SKM-1 (cell line): ENCODE data around the gene BRD1.

ENCODE experiments used
- DNase-seq: peaks from one replicate; lab custom pipeline; 2025; ENCODE audit not compliant: unreplicated experiment; lab: John Stamatoyannopoulos, UW

The BRD1 gene

DNA sequence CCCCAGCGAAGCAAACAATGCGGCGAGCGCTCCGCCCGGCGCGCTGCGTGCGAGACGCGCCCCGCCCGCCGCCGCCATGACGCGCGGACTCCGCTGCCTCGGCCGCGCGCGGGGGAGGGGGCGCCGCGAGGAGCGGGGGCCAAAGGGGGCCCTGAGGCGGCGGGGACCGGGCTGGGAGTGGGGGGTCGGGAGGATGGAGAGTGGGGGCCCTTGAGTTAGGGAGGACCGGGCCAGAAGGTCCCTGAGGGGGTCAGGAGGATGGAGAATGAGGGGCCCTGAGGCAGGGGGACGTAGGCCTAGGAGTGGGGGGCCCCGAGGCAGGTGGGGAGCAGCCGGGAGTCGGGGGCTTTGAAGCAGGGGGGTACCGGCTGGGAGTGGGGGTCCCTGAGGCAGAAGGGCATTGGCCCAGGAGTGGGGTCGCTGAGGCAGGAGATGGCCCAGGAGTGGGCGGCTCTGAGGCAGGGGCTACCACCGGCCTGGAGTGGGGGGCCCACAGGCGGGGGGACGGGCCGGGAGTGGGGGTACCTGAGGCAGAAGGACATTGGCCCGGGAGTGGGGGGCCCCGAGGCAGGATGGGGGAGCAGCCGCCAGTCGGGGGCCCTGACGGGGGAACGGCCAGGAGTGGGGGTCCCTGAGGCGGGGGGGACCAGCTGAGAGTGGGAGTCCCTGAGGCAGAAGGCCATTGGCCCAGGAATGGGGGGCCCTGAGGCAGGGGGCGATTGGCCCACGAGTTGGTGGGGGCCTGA lies at the start of gene BRD1:
Gene BRD1, minus strand, starts transcription at position 21 of the 746 bp plus-strand sequence. CDS start 3,556 bp downstream, outside the sequence.
- DNase-seq: peak; percentile 43

DNA sequence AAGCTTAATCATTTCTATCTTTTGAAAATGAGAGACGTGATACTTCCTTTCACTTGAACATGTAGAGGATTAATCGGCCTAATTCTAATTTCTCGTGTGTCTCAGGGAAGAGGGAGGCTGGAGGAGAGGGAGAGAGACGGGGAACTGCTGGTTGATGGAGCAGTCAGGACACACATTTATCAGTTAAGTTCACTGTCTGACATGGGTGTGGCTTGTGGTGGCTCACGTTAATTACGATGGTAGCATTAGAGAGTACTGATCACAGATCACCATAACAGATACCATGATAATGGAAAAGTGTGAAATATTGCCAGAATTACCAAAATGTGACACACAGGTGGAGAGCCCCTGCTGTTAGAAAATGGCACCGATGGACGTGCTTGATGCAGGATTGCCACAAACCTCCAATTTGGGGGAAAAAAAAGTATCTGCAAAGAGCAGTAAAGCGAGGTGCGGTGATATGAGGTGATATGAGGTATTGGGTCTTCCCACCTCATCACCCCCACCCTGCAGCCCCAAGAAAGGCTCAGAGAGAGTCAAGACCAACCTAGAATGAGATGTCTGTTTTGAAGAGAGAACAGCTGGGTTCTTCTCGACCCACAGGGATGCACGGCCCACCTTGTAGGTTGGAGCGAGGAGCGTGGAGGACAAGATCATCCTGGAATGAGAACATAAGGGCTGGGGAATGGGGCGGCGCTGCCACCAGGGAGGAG lies 45.7 kb upstream of the BRD1 start:
- no peak for DNase-seq

- no peak for DNase-seq
Observed at GRCh38 chr22:49872347-49872746, 44.7 kb upstream of the BRD1 start.

DNA sequence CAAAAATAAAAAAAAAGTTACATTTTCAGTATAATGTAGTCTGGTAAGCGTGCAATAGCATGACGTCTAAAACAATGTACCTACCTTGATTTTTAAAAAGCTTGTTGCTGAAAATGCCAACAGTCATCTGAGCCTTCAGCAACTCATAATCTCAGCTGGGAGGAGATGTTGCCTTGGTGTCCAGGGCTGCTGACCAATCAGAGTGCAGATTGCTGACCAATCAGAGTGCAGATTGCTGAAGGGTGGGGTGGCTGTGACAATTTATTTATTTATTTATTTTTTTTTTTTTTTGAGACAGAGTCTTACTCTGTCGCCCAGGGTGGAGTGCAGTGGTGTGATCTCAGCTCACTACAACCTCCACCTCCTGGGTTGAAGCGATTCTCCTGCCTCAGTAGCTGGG lies 43.8 kb upstream of the BRD1 start:
- no peak for DNase-seq

GRCh38 chr22:49869845-49870712 lies 42.4 kb upstream of the BRD1 start:
- DNase-seq: no peak

DNA sequence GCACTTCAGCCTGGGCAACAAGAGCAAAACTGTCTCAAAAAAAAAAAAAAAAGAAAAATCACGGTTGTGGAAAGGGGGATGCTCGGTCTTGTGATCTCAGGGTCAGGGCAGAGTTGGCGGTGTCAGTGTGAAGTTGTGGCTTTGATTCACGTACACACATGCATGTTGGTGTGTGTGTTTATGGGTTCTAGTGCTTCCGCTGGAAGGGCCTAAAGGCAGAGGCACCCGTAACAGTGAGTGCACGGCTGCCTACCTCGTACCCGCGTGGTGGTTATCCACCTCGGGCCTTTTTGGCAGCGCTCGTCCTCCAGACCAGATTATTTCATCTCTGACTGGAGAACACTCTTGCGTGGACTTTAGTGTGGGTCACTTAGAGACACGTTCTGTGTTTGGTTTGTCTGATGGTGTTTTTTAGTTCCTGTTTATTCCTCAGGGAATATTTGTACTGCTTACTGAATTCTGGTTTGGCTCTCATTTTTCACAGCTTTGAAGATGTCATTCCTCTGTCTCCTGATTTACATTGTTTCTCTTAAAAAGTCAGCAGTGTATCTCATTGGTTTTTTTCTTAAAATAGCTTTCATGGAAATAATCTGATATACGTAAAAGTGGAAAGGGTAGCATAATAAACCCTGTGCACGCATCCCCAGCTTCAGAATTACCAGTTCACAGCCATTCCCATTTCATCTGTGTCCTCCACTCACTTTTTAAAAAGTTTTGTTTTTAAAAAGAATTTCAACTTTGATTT lies 41.6 kb upstream of the BRD1 start:
- DNase-seq: no peak

DNA sequence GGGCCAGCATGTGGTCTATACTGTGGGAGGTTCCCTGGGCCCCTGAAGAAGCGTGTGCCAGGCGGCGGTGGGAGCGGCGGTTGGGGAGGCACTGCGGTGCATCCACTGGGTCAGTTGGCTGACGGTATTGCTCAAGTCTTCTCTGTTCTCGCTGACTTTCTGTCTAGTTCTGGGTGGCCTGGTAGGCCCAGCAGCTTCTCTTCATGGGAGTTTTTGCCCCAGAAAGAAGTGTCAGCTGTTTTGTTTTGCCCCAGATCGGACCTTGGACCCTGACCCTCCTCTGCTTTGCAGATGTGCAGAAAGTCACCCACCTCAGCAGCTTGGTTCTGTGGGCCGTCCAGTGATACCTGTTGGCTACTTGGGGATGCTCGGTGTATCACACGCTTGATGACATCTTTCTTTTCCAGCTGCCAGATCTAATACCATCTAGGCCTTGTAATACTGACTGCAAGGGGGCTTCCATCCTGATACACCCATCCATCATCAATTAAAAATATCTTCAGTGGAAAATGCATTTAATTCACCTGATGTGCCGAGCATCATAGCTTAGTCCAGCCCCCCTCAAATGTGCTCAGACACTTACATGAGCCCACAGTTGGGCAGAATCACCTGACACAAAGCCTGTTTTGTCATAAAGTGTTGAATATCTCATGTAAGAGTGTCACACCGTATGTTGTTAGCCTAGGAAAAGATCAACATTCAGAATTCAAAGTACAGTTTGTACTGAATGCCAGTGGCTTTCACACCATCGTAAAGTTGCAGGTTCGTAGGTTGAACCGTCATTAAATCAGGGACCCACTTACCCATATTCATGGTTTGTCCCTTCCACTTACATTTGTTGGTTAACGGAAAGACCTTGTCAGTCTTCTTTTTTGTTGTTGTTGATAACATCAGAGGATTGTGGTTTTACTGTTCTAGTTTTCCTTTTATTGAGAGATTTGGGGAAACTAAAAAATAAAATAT lies 39.9 kb upstream of the BRD1 start:
- no peak for DNase-seq

GRCh38 chr22:49866646-49867045 lies 39.0 kb upstream of the BRD1 start:
- DNase-seq: no peak

DNA sequence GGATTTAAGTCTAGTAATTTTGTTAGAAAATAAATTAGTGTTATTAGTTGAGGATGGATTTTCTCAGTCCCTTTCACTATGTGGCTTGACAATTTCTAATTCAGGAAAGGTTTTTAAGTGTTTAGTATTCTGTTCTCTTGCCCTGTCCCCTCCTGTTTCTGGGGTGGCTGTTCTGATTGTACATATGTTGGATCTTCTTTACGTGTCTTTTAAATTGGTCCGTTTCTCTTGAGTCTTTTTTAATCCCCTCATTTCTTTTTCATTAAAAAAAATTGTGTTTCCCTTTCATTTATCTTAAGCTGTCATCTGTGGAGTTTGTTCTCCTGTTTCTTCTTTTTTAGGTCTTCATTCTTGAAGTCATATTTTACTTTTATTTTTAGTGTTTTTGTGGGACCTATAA lies 38.5 kb upstream of the BRD1 start:
- no peak for DNase-seq

- DNase-seq: no peak
Observed at GRCh38 chr22:49865156-49865555, 37.5 kb upstream of the BRD1 start.

- DNase-seq: no peak
Observed at GRCh38 chr22:49863931-49864330, 36.3 kb upstream of the BRD1 start.

GRCh38 chr22:49862496-49862776 lies 34.8 kb upstream of the BRD1 start:
- DNase-seq: no peak

- no peak for DNase-seq
Observed at GRCh38 chr22:49861642-49862495, 34.2 kb upstream of the BRD1 start.

DNA sequence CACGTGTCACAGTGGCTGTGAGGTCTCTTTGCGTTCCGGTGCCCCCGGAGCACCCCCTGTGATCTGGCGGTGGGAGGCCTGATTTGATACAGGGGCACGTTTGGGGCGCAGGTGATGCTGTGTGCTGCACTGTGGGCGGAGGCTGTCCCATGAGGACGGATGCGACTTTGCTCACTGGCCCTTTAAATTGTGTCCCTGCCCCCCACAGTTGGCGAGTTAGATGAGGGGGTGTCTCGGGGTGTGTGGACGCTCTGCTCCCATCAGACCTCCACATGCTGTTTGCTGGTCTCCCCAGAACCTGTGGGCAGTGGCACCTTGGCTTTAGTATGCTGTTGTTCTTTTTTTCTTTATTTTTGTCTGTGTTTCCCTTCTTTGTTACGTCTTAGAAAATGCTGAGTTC lies 31.2 kb upstream of the BRD1 start:
- DNase-seq: no peak

DNA sequence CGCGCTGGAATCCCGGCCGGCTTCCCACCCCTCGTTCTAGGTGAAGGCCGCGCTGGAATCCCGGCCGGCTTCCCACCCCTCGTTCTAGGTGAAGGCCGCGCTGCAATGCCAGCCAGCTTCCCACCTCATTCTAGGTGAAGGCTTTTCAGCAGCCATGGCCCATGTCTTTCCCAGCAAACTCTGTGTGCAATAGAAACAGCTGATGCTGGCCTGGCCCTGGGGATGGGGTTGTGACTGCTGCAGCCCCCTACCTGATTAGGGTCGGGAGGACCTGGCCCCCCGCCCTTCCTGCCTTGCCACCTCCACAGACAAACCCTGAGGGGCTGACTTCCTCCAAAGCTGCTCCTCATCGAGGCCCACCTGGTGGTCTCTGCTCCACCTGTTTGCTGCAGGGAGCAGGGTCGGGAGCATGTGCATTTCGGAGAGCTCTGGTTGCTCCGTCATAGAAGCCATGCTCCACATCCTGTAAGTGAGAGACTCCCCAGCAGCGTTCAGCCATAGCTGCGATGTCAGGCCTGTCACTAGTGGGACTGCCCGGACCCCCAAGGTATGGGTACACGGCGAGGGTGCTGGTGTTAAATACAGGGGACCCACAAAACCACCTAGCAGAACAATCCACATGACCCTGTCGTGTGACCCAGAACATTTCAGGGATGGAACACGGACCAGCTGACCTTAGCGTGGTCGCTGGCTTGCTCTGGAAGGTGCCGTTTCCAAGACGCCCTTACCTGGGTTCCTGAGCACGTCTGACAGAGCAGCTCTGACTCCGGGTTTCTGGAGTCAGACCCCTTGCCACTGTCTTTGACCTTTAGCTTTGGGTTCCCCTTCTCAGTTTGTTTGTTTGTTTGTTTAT lies 29.3 kb upstream of the BRD1 start:
- no peak for DNase-seq

DNA sequence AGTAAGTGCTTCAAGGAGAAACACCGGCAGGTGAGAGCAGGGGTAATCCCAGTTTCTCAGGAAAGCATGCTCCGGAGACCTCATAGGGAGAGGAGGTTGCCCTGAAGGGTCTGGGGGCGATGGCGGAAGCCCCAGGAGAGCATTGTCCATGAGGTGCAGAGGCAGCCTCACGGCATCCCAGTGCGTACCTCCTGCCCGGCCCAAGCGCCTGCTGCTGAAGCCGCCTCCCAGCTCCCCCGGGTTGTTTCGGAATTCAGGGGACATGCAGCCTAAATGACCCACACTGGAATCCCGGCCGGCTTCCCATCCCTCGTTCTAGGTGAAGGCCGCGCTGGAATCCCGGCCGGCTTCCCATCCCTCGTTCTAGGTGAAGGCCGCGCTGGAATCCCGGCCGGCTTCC lies 28.7 kb upstream of the BRD1 start:
- no peak for DNase-seq

DNA sequence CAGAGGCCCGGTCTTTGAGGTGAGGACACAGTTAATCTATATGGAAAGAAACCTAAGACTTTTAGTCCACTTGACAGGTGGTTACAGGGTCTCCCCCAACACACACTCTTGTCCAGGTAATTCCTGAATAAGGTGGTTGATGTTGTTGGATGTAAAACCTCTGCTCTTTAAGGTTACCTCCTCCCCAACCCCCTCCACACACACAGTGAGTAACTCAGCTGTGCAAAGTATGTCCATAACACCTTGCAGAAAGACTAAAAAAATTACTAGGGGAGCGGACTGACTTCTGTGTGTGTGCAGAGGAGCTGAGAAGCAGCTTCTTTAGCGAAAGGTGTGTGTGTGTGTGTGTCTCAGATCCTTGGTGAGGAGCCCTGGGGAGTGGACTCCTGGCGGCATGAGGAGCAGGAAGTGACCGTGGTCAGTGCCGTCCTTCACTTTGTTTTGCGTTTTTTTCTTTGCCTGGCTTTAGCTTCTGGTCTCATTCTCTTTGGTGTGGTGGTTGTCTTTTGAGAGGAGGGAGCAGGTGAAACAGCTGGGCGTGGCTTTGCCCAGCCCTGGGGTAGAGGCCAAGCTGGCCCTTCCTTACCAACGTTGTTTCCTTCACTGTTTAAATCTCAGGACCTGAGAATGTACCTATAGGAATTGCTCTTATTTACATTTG lies 27.7 kb upstream of the BRD1 start:
- no peak for DNase-seq
